Progenitor cell of endocrine pancreas (in vitro differentiated cells): ENCODE data around the gene TARS1. TPM values are rescaled to one million over a fixed set of nuclear protein-coding genes. Genes with fewer than 3 reads are reported as not detected.

Source experiments
- DNase-seq: peaks from one replicate; pipeline ENCODE4 v3.0.0; 2021; ENCODE audit warnings: low spot score; ENCODE audit not compliant: unreplicated experiment
- H3K27ac Mint-ChIP-seq: 2 replicates; pipeline ENCODE4 v1.8.0; 2021; ENCODE audit warnings: mild to moderate bottlenecking, moderate library complexity, mixed read lengths
- H3K27me3 Mint-ChIP-seq: 2 replicates; pipeline ENCODE4 v1.8.0; 2021; ENCODE audit warnings: mixed read lengths
- H3K36me3 Mint-ChIP-seq: 2 replicates; pipeline ENCODE4 v1.8.0; 2022; ENCODE audit warnings: mixed read lengths; ENCODE audit not compliant: insufficient read depth
- H3K4me1 Mint-ChIP-seq: 2 replicates; pipeline ENCODE4 v1.8.0; 2021; ENCODE audit warnings: low read depth, mixed read lengths
- H3K4me3 Mint-ChIP-seq: 2 replicates; pipeline ENCODE4 v1.8.0; 2021; ENCODE audit warnings: low read depth, mild to moderate bottlenecking, moderate library complexity, mixed read lengths
- H3K9me3 Mint-ChIP-seq: 2 replicates; pipeline ENCODE4 v1.8.0; 2021; ENCODE audit warnings: low read depth, mixed read lengths
- total RNA-seq: library from RNA; stranded (reverse); gene quantifications from 2 replicates; pipeline ENCODE4 v1.2.1, GENCODE V29; 2021
- TF ChIP-seq, protein P1 (sequence below): fragments of 200-600 bp; sonication (generic); IDR thresholded peaks from one replicate; pipeline ENCODE4 v1.5.0; 2021; ENCODE audit warnings: antibody characterized with exemption, mild to moderate bottlenecking; ENCODE audit not compliant: unreplicated experiment

The TARS1 gene
- total RNA-seq, 1 donor from 2014 or later: 168 TPM

DNA sequence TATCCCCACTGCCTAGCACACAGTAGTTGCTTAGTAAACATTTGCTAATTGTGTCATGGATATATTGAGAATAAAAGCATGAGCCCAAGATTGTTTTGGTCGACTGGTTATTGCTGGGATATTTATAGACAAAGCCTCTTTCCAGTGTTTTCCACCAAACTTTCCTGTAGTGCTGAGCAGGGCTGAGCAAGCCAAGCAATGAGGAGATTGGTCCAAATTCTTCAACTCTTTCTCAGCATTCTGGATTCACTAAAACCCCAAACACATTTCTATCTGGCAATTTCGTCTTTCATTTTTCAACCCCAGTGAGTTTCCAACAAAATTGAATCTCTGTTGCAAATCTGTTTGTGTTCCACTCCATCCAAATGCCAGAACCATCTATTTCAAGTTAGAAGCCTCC lies 31.9 kb upstream of the TARS1 start:
- DNase-seq: no peak
- no peak overlapping the region for H3K4me3 Mint-ChIP-seq
- peaks cover 4% of the 10 kb centered on the region for H3K9me3 Mint-ChIP-seq
- TF ChIP-seq, protein P1, sequence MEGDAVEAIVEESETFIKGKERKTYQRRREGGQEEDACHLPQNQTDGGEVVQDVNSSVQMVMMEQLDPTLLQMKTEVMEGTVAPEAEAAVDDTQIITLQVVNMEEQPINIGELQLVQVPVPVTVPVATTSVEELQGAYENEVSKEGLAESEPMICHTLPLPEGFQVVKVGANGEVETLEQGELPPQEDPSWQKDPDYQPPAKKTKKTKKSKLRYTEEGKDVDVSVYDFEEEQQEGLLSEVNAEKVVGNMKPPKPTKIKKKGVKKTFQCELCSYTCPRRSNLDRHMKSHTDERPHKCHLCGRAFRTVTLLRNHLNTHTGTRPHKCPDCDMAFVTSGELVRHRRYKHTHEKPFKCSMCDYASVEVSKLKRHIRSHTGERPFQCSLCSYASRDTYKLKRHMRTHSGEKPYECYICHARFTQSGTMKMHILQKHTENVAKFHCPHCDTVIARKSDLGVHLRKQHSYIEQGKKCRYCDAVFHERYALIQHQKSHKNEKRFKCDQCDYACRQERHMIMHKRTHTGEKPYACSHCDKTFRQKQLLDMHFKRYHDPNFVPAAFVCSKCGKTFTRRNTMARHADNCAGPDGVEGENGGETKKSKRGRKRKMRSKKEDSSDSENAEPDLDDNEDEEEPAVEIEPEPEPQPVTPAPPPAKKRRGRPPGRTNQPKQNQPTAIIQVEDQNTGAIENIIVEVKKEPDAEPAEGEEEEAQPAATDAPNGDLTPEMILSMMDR: no peak
- no peak overlapping the region for H3K27ac Mint-ChIP-seq
- H3K4me1 Mint-ChIP-seq: peaks cover 3% of the 10 kb centered on the region
- H3K27me3 Mint-ChIP-seq: no peaks in the 10 kb centered on the region
- H3K36me3 Mint-ChIP-seq: no peaks in the 10 kb centered on the region

DNA sequence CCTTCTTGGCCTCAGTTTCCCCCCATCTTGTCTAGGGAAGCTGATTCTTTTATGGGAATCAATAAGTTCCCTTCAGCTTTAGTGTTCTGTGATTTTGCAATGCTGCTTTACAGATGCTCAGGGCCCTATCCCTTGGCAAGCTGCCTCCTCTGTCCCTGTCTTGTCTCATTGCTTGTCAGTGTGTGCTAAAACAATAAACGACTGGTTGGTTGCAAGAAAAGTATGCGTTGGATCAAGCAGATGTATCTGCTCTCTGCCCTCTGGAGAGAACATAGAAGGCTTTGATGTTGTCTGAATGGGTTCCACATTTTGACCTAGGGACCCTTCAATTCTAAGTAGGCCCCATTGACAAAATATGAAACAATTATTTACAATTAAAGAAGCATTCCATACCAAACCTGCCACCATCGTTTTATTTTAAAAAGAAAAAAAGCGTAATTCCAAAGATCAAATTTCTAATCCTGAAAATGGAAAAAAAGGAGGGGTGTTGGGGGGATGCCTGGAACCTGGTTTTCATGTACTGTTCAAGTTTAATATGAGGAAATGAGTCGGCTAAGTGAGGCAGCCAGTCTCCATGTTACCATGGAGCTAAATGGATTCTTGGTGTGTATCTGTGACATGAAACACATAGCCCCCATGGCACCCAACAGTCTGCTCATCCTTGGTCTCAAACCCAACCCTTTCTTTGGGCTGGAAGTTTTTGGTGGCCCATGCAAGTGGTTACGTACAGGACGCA lies 31.2 kb upstream of the TARS1 start:
- Mint-ChIP-seq H3K4me1 (peaks cover 3% of the 10 kb centered on the region), H3K9me3 (peaks cover 4% of the 10 kb centered on the region), H3K27ac (no peak overlapping the region), H3K4me3 (no peak overlapping the region), H3K36me3 (no peaks in the 10 kb centered on the region), H3K27me3 (no peaks in the 10 kb centered on the region)
- no peak for DNase-seq
- TF ChIP-seq, protein P1: no peak

DNA sequence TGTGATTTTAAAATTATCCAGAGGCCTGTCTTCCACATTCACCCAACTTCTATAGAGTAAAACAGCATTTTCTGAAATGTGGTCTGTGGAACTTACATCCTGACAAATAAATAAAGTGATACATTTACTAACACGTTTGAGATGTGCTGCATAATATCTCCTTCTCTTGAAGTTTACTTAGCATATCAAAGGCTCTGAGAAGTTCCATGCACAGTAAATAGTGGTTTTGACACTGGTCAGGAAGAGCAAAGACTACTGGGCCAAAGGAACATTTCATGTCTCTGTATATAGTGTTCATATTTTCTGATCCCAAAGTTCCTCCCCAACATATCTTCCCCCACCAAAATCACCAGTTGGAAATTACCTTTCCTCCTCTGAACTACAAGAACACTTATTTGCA lies 30.5 kb upstream of the TARS1 start:
- H3K27me3 Mint-ChIP-seq: no peaks in the 10 kb centered on the region
- H3K9me3 Mint-ChIP-seq: peaks cover 4% of the 10 kb centered on the region
- TF ChIP-seq, protein P1: no peak
- H3K36me3 Mint-ChIP-seq: no peaks in the 10 kb centered on the region
- no peak for DNase-seq
- peaks cover 3% of the 10 kb centered on the region for H3K4me1 Mint-ChIP-seq
- no peak overlapping the region for H3K4me3 Mint-ChIP-seq
- no peak overlapping the region for H3K27ac Mint-ChIP-seq

DNA sequence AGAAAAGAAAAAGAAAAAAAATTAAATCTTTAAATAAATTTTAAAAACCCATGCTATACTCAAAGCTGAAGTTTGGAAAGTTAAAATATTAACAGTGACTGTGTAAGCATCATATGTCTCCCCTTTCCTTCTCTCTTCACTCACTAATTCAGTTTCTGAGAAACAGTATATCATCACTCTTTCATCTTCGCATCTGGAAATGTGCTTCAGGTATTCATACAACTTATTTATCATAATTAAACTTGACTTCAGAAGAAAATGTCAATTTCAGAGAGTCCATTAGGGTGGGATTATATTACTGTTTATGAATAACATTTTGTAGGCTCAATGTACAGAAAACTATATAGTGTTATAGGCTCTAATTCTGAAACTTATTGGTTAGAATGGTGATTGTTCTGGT lies 29.3 kb upstream of the TARS1 start:
- H3K4me3 Mint-ChIP-seq: no peak overlapping the region
- no peak overlapping the region for H3K27ac Mint-ChIP-seq
- H3K9me3 Mint-ChIP-seq: peaks cover 4% of the 10 kb centered on the region
- H3K27me3 Mint-ChIP-seq: no peaks in the 10 kb centered on the region
- TF ChIP-seq, protein P1: no peak
- H3K36me3 Mint-ChIP-seq: no peaks in the 10 kb centered on the region
- DNase-seq: no peak
- peaks cover 3% of the 10 kb centered on the region for H3K4me1 Mint-ChIP-seq

DNA sequence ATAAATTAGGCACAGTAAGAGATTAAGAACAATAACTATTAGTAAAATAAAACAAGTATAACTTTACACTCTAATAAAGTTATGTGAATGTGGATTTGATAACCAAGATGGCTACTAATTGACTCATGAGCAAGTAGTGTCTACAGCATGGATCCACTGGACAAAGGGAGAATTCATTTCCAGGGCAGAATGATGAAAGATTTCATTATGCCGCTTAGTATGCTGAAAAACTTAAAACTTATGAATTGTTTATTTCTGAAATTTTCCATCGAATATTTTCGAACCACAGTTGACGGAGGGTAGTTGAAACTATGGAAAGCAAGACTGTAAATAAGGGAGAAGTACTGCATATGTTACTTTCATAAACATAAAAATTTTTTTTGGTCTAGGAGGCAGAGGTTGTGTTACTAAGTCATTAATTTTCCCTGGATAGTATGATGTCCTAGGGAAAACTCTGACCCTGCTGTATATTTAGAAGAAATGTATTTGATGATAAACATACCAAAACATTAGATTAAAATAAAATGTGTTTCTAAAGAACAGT lies 24.9 kb upstream of the TARS1 start:
- H3K27me3 Mint-ChIP-seq: no peaks in the 10 kb centered on the region
- peaks cover 4% of the 10 kb centered on the region for H3K9me3 Mint-ChIP-seq
- H3K27ac Mint-ChIP-seq: no peak overlapping the region

More for the DNA sequence above, 24.9 kb upstream of the TARS1 start:
- TF ChIP-seq, protein P1: no peak
- H3K36me3 Mint-ChIP-seq: no peaks in the 10 kb centered on the region
- peaks cover 3% of the 10 kb centered on the region for H3K4me1 Mint-ChIP-seq
- DNase-seq: no peak
- no peak overlapping the region for H3K4me3 Mint-ChIP-seq
